Astrocyte of the spinal cord (primary cell): ENCODE data around the gene CHRNG.

Experiments used
- DNase-seq: peaks from one replicate; pipeline ENCODE4 v3.0.0; 2011; ENCODE audit warnings: low read depth, low spot score
- H3K4me3 ChIP-seq: 2 replicates; pipeline ENCODE4 v1.5.1; 2011; ENCODE audit warnings: low read depth, mild to moderate bottlenecking, low read length, moderate library complexity
- in situ Hi-C: cut with HindIII; loops from 2 replicates; pipeline ENCODE4 v1.10.0; 2017; ENCODE audit warnings: low sequenced_read_pairs
- TF ChIP-seq, protein P1 (sequence below): IDR thresholded peaks from 2 replicates; pipeline ENCODE4 v1.5.1; 2012; ENCODE audit warnings: low read depth, mild to moderate bottlenecking, low read length, inconsistent platforms

CHRNG gene

DNA sequence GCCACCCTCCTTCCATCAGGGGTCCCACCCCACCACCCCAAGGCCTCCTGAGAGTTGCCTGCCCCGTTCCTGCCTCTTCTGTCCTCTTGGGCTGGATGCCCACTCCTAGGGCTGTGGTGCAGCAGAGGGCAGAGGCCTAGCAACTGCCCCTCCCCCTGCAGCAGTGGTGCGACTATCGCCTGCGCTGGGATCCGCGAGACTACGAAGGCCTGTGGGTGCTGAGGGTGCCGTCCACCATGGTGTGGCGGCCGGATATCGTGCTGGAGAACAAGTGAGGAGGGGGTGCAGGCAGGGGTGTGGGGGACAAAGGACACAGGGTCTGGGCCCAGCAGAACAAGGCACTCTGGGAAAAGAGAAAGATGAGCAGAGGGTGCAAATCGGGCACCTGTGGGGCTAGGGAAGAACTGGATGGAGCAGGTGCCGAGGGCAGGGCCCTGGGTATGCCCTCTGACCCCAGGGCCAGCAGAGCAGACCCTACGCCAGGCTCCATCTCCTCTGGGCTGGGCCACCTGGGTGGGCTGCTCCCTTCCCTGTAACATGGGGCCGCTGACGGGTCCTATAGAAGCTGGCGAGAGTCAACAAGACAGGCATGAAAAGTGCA, 1.0 kb downstream of the CHRNG start:
- DNase-seq: no peak
- H3K4me3 ChIP-seq: no peak overlapping the region
- TF ChIP-seq, protein P1, sequence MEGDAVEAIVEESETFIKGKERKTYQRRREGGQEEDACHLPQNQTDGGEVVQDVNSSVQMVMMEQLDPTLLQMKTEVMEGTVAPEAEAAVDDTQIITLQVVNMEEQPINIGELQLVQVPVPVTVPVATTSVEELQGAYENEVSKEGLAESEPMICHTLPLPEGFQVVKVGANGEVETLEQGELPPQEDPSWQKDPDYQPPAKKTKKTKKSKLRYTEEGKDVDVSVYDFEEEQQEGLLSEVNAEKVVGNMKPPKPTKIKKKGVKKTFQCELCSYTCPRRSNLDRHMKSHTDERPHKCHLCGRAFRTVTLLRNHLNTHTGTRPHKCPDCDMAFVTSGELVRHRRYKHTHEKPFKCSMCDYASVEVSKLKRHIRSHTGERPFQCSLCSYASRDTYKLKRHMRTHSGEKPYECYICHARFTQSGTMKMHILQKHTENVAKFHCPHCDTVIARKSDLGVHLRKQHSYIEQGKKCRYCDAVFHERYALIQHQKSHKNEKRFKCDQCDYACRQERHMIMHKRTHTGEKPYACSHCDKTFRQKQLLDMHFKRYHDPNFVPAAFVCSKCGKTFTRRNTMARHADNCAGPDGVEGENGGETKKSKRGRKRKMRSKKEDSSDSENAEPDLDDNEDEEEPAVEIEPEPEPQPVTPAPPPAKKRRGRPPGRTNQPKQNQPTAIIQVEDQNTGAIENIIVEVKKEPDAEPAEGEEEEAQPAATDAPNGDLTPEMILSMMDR: no peak
- in situ Hi-C loops: no loop called here

DNA sequence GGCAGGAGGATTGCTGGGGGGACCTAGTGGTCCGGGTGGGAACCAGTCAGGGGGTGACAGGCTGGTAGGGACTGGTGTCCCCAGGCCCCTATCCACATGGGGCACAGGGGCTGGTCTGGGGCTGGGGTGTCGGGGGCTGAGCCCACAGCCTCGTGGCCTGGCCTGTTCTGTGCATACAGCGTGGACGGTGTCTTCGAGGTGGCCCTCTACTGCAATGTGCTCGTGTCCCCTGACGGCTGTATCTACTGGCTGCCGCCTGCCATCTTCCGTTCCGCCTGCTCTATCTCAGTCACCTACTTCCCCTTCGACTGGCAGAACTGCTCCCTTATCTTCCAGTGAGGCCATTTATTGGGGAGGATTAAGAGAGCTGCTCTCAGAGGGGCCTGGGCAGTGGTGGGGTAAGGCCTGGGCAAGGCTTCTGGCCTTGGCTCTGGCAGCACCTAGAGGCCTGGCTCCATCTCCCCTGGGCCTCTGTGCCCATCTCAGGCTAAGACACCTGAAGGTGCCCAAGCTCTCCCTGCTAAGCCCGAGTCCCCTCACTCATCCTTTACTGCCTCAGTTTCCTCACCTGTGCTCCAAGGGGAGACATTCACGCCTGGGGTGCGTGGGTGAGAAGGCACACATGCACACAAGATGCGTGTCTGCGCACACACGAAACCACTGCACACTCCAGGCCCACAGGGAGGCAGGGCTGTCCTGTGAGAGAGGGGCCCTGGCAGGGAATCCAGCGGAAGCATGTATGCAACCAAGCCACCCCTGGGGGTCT, 1.9 kb downstream of the CHRNG start:
- TF ChIP-seq, protein P1: no peak
- H3K4me3 ChIP-seq: no peak overlapping the region
- in situ Hi-C loops: no loop called here
- no peak for DNase-seq

DNA sequence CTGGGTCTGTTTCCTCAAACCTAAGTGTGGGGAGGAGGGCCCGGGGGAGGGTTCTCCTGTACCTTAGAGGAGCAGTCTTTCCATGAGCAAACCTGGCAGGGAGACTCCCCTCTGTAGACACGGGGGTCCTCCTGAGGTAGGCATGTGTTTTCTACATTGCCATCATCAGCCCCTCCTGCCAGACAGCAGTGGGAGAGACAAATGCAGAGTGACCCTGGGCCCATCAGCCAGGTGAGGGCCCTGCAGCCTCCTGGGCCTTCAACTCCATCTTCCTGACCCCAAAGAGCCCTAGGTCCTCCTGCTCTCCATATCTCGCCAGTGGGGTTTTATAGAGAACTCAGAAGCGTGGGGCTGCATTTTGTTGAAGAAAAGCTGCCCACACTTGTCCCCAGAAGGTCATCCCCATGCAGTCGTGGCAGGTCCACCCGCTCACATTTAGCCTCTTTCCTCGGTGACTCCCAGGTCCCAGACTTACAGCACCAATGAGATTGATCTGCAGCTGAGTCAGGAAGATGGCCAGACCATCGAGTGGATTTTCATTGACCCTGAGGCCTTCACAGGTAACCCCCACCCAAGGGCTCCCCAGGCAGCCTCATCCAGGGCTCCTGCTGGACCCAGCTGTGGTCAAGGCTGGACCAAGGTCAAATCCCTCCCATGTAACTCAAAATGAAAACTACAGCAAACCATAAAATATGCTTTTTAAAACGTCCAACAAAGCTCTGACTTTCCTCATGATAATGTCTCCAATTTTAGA, 2.6 kb downstream of the CHRNG start:
- TF ChIP-seq, protein P1: no peak
- in situ Hi-C loops: no loop called here
- H3K4me3 ChIP-seq: no peak overlapping the region
- DNase-seq: no peak

DNA sequence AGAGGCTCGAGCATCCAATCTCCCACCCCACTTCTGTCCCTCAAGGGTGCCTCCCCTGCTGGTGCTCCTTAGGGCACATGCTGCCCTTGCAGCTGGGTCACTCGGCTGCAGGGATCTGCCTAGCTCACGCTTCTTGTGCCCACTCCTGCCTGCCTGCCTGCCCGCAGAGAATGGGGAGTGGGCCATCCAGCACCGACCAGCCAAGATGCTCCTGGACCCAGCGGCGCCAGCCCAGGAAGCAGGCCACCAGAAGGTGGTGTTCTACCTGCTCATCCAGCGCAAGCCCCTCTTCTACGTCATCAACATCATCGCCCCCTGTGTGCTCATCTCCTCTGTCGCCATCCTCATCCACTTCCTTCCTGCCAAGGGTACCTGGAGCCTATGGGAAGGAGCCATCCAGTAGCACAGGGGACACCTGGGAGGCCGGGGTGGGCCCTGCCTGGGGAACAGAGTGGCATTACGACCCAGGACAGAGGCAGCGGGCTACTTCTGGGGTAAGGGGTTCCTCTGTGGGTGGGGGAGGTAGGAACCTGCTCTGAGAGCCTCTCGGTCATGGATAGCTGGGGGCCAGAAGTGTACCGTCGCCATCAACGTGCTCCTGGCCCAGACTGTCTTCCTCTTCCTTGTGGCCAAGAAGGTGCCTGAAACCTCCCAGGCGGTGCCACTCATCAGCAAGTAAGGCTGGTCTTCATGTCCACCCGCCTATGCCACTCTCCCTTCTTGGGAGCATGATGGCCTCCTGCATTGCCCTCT, 3.4 kb downstream of the CHRNG start:
- TF ChIP-seq, protein P1: no peak
- H3K4me3 ChIP-seq: no peak overlapping the region
- no peak for DNase-seq
- in situ Hi-C loops: no loop called here

DNA sequence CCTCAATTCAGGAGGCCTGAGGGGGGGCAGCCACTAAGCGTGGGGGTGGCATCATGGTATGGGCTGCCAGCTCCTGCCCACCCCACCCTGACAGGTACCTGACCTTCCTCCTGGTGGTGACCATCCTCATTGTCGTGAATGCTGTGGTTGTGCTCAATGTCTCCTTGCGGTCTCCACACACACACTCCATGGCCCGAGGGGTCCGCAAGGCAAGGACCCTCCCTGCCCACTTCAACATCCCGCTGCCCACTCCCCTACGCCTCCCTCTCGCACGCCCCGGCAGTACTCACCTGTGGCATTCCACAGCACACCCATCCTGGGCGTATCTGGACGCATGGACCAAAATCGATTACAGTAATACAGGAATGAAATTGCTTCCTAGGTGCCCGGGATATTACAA, 4.0 kb downstream of the CHRNG start:
- no peak for DNase-seq
- no peak overlapping the region for H3K4me3 ChIP-seq
- TF ChIP-seq, protein P1: no peak
- in situ Hi-C loops: no loop called here
